ENCODE results near the gene DIPK1C. TPM values are rescaled to one million over a fixed set of nuclear protein-coding genes. Genes with fewer than 3 reads are reported as not detected.

The DIPK1C gene
- total RNA-seq, 2 experiments from 2014 or later: not detected

GRCh38 chr18:74492259-74492658 lies 35.2 kb upstream of the DIPK1C start:
- POLR2A ChIA-PET: interaction anchor here (4.8 kb wide), 1 partner anchor 138 kb away, joined by 69 read pairs; no protein-coding TSS in a partner anchor
- H3K27ac Mint-ChIP-seq: peak overlapping the region; percentile 36
- peaks cover 13% of the 10 kb centered on the region for H3K36me3 Mint-ChIP-seq (ENCODE audit: low read depth)
- Histone ChIP-seq H3K4me1 (ENCODE audit: insufficient read depth, low read length) (peaks cover 14% of the 10 kb centered on the region), H3K9me3 (ENCODE audit: control insufficient read depth in 1 of 2, insufficient read depth in 1 of 2, low read length in 2 of 2) (peaks cover 0 to 4% of the 10 kb centered on the region in 2 experiments), H3K36me3 (ENCODE audit: insufficient read depth, low read length) (no peaks in the 10 kb centered on the region), H3K4me3 (ENCODE audit: low read length) (no peak overlapping the region), H3K27me3 (ENCODE audit: control insufficient read depth in 1 of 2, insufficient read depth in 2 of 2, low read length in 2 of 2) (no peaks in the 10 kb centered on the region), H3K27ac (ENCODE audit: low read depth in 1 of 2, low read length in 2 of 2) (no peak overlapping the region)
- no peak for TF ChIP-seq CTCF (IDR thresholded peaks at IDR 0.05)
- H3K4me3 Mint-ChIP-seq: no peak overlapping the region
- no peaks in the 10 kb centered on the region for H3K9me3 Mint-ChIP-seq
- CTCF ChIA-PET: interaction anchor here (2.1 to 5.7 kb wide), 3 partner anchors 114 to 140 kb away, joined by 12 to 147 read pairs (median 18); no protein-coding TSS in a partner anchor
- H3K27me3 Mint-ChIP-seq: no peaks in the 10 kb centered on the region
- peaks cover 27% of the 10 kb centered on the region for H3K4me1 Mint-ChIP-seq (ENCODE audit: low read depth)
- no peak for ATAC-seq (ENCODE audit: poor library complexity)
- no peak for DNase-seq
- intact Hi-C loops (cut with DNase I, micrococcal nuclease): loop anchor here (2.0 to 10.0 kb wide), 4 partner anchors 59 to 1993 kb away; no protein-coding TSS in a partner anchor

- Mint-ChIP-seq H3K27ac (no peak overlapping the region), H3K9me3 (no peaks in the 10 kb centered on the region), H3K4me1 (ENCODE audit: low read depth) (peaks cover 23% of the 10 kb centered on the region), H3K4me3 (no peak overlapping the region), H3K36me3 (ENCODE audit: low read depth) (no peaks in the 10 kb centered on the region), H3K27me3 (no peaks in the 10 kb centered on the region)
- H3K9me3 ChIP-seq (ENCODE audit: control insufficient read depth in 1 of 2, insufficient read depth in 1 of 2, low read length in 2 of 2): peaks cover 0 to 4% of the 10 kb centered on the region in 2 experiments
- ATAC-seq (ENCODE audit: poor library complexity): no peak
- H3K4me3 ChIP-seq (ENCODE audit: low read length): no peak overlapping the region
- CTCF ChIA-PET: interaction anchor here (1.8 kb wide), 1 partner anchor 136 kb away, joined by 7 read pairs; no protein-coding TSS in a partner anchor
- no peak for TF ChIP-seq CTCF (IDR thresholded peaks at IDR 0.05)
- POLR2A ChIA-PET: interaction anchor here (0.6 to 1.5 kb wide), 2 partner anchors 114 to 116 kb away, joined by 3 to 5 read pairs; no protein-coding TSS in a partner anchor
- intact Hi-C loops (cut with DNase I, micrococcal nuclease): loop anchor here in 1 of 2 experiments (10.0 kb wide), 1 partner anchor 1995 kb away; no protein-coding TSS in a partner anchor
- no peaks in the 10 kb centered on the region for H3K27me3 ChIP-seq (ENCODE audit: control insufficient read depth in 1 of 2, insufficient read depth in 2 of 2, low read length in 2 of 2)
- no peaks in the 10 kb centered on the region for H3K36me3 ChIP-seq (ENCODE audit: insufficient read depth, low read length)
- DNase-seq: no peak
- peaks cover 8% of the 10 kb centered on the region for H3K4me1 ChIP-seq (ENCODE audit: insufficient read depth, low read length)
- H3K27ac ChIP-seq (ENCODE audit: low read depth in 1 of 2, low read length in 2 of 2): no peak overlapping the region
Observed at GRCh38 chr18:74489676-74490075, 32.6 kb upstream of the DIPK1C start.

- Mint-ChIP-seq H3K9me3 (no peaks in the 10 kb centered on the region), H3K4me1 (ENCODE audit: low read depth) (peaks cover 21% of the 10 kb centered on the region), H3K4me3 (no peak overlapping the region), H3K27me3 (no peaks in the 10 kb centered on the region), H3K27ac (no peak overlapping the region), H3K36me3 (ENCODE audit: low read depth) (no peaks in the 10 kb centered on the region)
- no peak for TF ChIP-seq CTCF (IDR thresholded peaks at IDR 0.05)
- ATAC-seq (ENCODE audit: poor library complexity) (no peak), DNase-seq (no peak)
- intact Hi-C loops (cut with DNase I, micrococcal nuclease): no loop called here
- ChIA-PET CTCF (interaction anchor here (1.8 kb wide), 1 partner anchor 135 kb away, joined by 7 read pairs; no protein-coding TSS in a partner anchor), POLR2A (no interaction called here)
- H3K9me3 ChIP-seq (ENCODE audit: control insufficient read depth in 1 of 2, insufficient read depth in 1 of 2, low read length in 2 of 2): peaks cover 0 to 4% of the 10 kb centered on the region in 2 experiments
- no peak overlapping the region for H3K27ac ChIP-seq (ENCODE audit: low read depth in 1 of 2, low read length in 2 of 2)
- H3K4me3 ChIP-seq (ENCODE audit: low read length): no peak overlapping the region
- peaks cover 10% of the 10 kb centered on the region for H3K4me1 ChIP-seq (ENCODE audit: insufficient read depth, low read length)
- no peaks in the 10 kb centered on the region for H3K27me3 ChIP-seq (ENCODE audit: control insufficient read depth in 1 of 2, insufficient read depth in 2 of 2, low read length in 2 of 2)
- H3K36me3 ChIP-seq (ENCODE audit: insufficient read depth, low read length): no peaks in the 10 kb centered on the region
Observed at GRCh38 chr18:74488864-74489263, 31.8 kb upstream of the DIPK1C start.
